ENCODE measurements around the gene HPS4. TPM values are rescaled to one million over a fixed set of nuclear protein-coding genes. Genes with fewer than 3 reads are reported as not detected.

Gene HPS4
- total RNA-seq, 2 experiments from 2014 or later, result 48.0 to 51.5 TPM

DNA sequence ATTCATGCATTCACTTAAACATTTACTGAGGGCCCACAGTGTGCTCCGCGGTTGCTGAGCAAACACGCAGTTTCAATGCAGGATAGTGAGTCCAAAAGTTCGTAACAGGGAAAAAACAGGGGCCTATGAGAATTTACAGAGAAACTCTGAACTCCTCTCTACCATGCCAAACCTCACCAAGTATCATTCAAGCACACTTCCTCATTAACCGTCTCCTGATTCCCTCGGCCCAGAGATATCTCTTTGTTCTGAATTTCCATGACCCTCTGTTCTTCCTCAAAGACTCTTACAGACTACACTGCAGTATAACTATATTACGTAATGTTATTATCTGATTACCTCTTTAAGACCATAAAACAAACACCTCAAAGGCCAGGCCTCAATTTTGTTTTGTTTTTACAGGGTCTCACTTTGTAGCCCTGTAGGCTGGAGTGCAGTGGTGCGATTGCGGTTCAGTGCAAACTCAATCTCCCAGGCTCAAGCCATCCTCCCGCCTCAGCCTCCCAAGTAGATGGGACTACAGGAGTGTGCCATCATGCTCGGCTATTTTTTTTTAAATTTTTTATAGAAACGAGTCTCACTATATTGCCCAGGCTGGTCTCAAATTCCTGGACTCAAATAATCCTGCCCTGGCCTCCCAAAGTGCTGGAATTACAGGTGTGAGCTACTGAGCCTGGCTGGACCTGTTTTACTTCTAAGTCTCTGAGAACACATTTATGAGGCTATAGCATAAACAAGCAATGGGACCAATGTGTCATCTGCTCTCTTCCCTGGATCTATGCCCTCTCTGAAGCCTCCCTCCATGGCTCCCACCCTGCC, 3.6 kb downstream of the HPS4 start:
- Mint-ChIP-seq H3K9me3 (no peaks in the 10 kb centered on the region), H3K4me3 (peak overlapping the region; percentile 70), H3K36me3 (ENCODE audit: low read depth) (peaks cover 32% of the 10 kb centered on the region), H3K4me1 (ENCODE audit: low read depth) (peaks cover 61% of the 10 kb centered on the region), H3K27ac (peak overlapping the region; percentile 15), H3K27me3 (ENCODE audit: low read depth) (no peaks in the 10 kb centered on the region)
- CTCF ChIA-PET, result interaction anchor here (0.6 to 2.3 kb wide), 9 partner anchors 9 to 1439 kb away, joined by 3 to 11 read pairs (median 4); partner anchors contain the start of gene PITPNB
- DNase-seq, result no peak
- intact Hi-C loops (cut with micrococcal nuclease), result loop anchor here (1.0 to 5.0 kb wide), 2 partner anchors 83 to 192 kb away; no protein-coding TSS in a partner anchor

DNA sequence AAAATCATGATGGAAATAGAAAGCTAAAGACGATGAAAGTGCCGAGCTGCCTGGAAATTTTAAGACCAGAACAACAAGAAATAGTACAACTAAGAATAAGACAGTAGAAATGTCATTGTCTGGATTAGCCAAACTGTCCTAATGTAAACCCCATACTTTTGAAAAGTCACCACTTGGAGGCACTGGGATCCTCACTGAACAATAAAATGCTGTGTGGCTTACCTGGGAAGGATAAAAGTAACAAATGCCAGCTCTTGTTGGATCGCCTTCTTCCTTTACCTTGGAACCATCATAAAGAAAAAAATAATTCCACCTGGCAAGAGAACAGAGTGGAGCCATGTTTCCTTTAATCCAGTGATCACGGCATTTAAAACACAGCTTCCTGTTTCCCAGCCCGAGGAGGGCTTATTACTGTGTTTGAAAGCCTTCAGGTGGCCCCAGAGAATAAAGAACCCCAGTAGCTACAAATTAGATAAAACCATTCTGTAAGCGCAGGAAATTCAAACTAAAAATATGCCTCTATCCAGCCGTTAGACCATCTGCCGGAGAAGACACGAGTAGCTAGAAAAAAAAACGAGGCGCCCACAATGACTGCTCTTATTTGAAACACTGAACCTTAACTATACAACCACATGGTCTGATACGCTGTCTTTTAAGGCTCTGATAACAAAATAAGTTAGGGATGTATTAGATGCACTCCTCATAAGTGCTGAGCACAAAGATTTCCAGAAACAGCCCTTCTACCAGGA, 4.4 kb downstream of the HPS4 start:
- peaks cover 59% of the 10 kb centered on the region for H3K4me1 Mint-ChIP-seq (ENCODE audit: low read depth)
- intact Hi-C loops (cut with micrococcal nuclease), result loop anchor here (1.0 kb wide), 1 partner anchor 193 kb away; no protein-coding TSS in a partner anchor
- no peaks in the 10 kb centered on the region for H3K9me3 Mint-ChIP-seq
- peaks cover 38% of the 10 kb centered on the region for H3K36me3 Mint-ChIP-seq (ENCODE audit: low read depth)
- CTCF ChIA-PET, result interaction anchor here (0.6 to 1.6 kb wide), 10 partner anchors 8 to 1440 kb away, joined by 3 to 11 read pairs (median 4); partner anchors contain the start of gene PITPNB
- no peak for DNase-seq
- H3K27ac Mint-ChIP-seq, result peak overlapping the region; percentile 15
- no peaks in the 10 kb centered on the region for H3K27me3 Mint-ChIP-seq (ENCODE audit: low read depth)
- H3K4me3 Mint-ChIP-seq, result peak overlapping the region; percentile 70

DNA sequence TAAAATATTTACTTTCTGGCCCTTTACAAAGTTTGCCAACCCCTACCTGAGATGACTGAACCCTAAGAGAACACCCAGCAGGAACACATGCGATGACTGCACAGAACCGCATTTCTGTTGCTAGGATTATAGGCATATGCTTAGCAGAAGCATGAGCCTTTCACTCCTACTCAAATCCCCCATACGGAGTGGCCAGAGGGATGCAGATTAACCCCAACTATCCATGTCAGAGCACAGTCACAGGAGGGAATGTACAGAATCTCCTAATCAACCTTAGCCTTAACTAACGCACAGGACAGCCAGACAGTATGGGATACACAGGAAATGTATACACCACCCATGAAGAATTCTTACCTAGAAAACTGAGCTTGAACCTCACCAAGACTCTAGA, 6.2 kb downstream of the HPS4 start:
- H3K4me3 Mint-ChIP-seq, result no peak overlapping the region
- H3K27ac Mint-ChIP-seq, result no peak overlapping the region
- no peaks in the 10 kb centered on the region for H3K27me3 Mint-ChIP-seq (ENCODE audit: low read depth)
- H3K36me3 Mint-ChIP-seq (ENCODE audit: low read depth), result peaks cover 49% of the 10 kb centered on the region
- H3K9me3 Mint-ChIP-seq, result no peaks in the 10 kb centered on the region
- intact Hi-C loops (cut with micrococcal nuclease), result no loop called here
- no peak for DNase-seq
- peaks cover 52% of the 10 kb centered on the region for H3K4me1 Mint-ChIP-seq (ENCODE audit: low read depth)
- CTCF ChIA-PET, result interaction anchor here (0.8 kb wide), 1 partner anchor 47 kb away, joined by 3 read pairs; no protein-coding TSS in a partner anchor

DNA sequence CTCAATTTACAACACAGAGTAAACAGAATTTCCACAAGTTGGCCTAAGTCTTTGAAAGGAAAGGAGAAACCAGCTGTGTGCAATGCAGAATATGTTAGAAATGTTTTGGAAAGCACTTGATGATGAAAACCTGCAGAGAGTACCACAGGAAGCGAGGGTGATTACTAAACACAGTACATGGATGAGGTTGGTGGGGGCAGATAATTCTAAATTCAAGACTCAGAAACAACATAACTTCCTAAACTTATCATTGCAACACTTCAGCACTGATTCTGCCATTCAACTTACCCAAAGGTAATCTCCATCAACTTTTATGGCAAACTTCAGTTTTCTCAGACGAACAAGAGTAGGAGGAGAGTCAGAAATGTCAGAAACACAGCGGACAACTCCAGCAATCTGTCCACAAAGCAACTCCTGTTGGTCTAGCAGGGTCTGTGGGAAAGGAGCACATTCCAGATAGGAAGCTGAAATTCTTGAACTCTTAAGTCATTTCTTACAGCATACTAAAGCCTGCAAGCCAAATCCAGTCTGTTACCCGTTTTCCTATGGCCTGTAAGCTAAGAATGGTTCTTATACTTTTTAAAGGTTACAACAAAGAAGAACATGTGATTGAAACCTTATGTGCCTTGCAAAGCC, 6.8 kb downstream of the HPS4 start:
- Mint-ChIP-seq H3K27me3 (ENCODE audit: low read depth) (no peaks in the 10 kb centered on the region), H3K36me3 (ENCODE audit: low read depth) (peaks cover 55% of the 10 kb centered on the region), H3K4me1 (ENCODE audit: low read depth) (peaks cover 47% of the 10 kb centered on the region), H3K9me3 (no peaks in the 10 kb centered on the region), H3K27ac (no peak overlapping the region), H3K4me3 (no peak overlapping the region)
- CTCF ChIA-PET, result no interaction called here
- DNase-seq, result no peak
- intact Hi-C loops (cut with micrococcal nuclease), result no loop called here

DNA sequence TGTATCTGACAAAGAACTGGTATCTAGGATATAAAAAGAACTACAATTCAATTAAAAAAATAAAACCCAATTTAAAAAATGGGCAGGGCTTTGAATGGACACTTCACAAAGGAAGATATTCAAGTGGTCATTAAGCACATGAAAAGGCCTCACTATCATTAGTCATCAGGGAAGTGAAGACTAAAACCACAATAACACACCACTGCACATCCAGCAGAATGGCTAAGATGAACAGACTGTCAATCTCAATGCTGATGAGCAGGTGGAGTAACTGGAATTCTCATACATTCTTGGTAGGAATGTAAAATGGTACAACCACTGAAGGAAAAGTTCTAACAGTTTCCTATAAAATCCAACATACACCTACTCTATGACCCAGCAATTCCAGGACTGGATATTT, 8.9 kb downstream of the HPS4 start:
- H3K27ac Mint-ChIP-seq, result no peak overlapping the region
- peaks cover 53% of the 10 kb centered on the region for H3K36me3 Mint-ChIP-seq (ENCODE audit: low read depth)
- CTCF ChIA-PET, result interaction anchor here (0.6 to 0.7 kb wide), 4 partner anchors 14 to 190 kb away, joined by 3 to 11 read pairs (median 3); no protein-coding TSS in a partner anchor
- intact Hi-C loops (cut with micrococcal nuclease), result no loop called here
- H3K27me3 Mint-ChIP-seq (ENCODE audit: low read depth), result no peaks in the 10 kb centered on the region
- peaks cover 28% of the 10 kb centered on the region for H3K4me1 Mint-ChIP-seq (ENCODE audit: low read depth)
- DNase-seq, result no peak
- H3K4me3 Mint-ChIP-seq, result no peak overlapping the region
- no peaks in the 10 kb centered on the region for H3K9me3 Mint-ChIP-seq

DNA sequence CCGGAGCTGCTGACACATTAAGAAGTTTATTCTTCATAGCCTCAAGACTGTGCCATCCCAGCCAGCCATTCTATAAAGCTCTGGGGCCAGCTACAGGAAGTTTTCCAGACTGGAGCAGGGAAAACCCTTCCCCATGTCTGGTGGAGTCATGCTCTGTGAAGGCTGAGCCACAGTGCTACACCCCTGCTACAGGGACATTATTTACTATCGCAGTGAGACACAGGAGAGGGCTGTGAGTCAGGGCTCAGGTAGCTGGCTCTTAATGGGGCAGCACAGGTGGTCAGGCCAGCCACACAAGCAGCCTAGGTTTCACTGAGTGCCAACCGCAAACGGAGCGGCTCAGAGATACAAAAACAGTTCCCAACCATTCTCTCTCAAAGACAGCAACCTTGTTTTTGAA, 12.1 kb downstream of the HPS4 start:
- peaks cover 4% of the 10 kb centered on the region for H3K4me1 Mint-ChIP-seq (ENCODE audit: low read depth)
- H3K9me3 Mint-ChIP-seq, result no peaks in the 10 kb centered on the region
- H3K36me3 Mint-ChIP-seq (ENCODE audit: low read depth), result peaks cover 47% of the 10 kb centered on the region
- CTCF ChIA-PET, result interaction anchor here (1.1 to 1.6 kb wide), 3 partner anchors 8 to 104 kb away, joined by 3 read pairs; no protein-coding TSS in a partner anchor
- intact Hi-C loops (cut with micrococcal nuclease), result no loop called here
- H3K27me3 Mint-ChIP-seq (ENCODE audit: low read depth), result no peaks in the 10 kb centered on the region
- DNase-seq, result no peak
- H3K4me3 Mint-ChIP-seq, result no peak overlapping the region
- no peak overlapping the region for H3K27ac Mint-ChIP-seq

DNA sequence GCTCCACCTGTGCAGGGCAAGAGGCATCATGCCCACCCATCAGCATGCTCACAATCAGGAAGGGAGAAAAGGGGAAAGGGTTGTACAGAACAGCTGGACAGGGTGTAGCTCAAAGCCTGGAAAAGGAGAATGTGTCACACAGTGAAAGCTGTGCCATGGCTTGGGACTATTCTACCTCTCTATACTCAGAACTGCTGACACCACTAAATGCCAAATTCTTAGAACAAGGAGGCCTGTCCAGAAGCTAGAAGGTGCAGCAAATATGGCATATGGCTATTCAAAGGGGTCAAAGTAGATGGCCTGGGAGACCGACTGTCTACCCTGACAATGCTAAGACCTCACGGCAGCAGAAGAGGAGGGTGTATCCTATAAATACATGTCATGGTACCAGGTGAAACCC, 12.8 kb downstream of the HPS4 start:
- CTCF ChIA-PET, result interaction anchor here (1.1 to 1.6 kb wide), 3 partner anchors 9 to 103 kb away, joined by 3 read pairs; no protein-coding TSS in a partner anchor
- Mint-ChIP-seq H3K27ac (peak overlapping the region; percentile 50), H3K9me3 (no peaks in the 10 kb centered on the region), H3K36me3 (ENCODE audit: low read depth) (peaks cover 45% of the 10 kb centered on the region), H3K27me3 (ENCODE audit: low read depth) (no peaks in the 10 kb centered on the region), H3K4me1 (ENCODE audit: low read depth) (peaks cover 3% of the 10 kb centered on the region), H3K4me3 (no peak overlapping the region)
- intact Hi-C loops (cut with micrococcal nuclease), result no loop called here
- no peak for DNase-seq

DNA sequence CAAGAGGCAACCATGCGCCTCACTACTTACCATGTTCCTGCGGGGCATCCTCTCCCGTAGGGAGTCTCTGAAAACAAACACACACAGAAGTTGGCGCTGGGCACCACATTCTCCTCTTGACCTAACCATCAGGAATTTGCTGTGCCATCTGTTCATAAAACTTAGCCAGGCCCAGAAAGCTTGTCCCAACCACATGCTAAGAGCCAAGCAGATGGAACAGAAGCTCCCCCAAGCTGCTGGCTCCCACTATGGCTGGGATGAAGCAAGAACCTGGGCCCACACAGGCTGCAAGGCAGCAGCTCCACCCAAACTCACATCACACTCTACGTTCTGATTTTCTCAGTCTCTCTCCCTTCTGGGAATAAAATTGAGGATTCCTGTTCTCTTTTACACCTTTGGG, 17.4 kb downstream of the HPS4 start:
- CTCF ChIA-PET, result no interaction called here
- H3K36me3 Mint-ChIP-seq (ENCODE audit: low read depth), result peaks cover 20% of the 10 kb centered on the region
- H3K4me3 Mint-ChIP-seq, result no peak overlapping the region

DNA sequence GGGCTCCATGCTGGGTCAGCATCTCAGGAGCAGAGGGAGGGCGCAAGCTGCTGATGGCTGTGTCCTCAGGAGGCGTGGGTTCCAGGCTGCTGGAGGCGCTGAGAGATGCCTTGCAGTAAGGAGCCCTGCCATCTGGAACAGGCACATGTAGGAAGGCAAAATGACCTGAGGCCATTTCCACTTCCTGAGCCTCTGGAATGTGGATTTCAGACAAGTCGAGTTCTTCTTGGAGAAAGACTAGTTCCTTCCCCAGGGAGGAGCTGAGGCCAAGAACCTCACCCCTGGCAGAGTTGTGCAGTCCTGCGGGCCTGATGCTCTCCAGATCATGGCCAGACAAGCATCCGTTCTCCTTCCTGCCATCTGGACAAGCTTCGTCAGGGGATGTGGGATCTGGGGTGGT, 19.3 kb downstream of the HPS4 start:
- CTCF ChIA-PET, result interaction anchor here (3.8 kb wide), 1 partner anchor 63 kb away, joined by 22 read pairs; no protein-coding TSS in a partner anchor
- no peak overlapping the region for H3K27ac Mint-ChIP-seq
- no peaks in the 10 kb centered on the region for H3K9me3 Mint-ChIP-seq
- H3K4me1 Mint-ChIP-seq (ENCODE audit: low read depth), result no peaks in the 10 kb centered on the region
- H3K4me3 Mint-ChIP-seq, result no peak overlapping the region
- H3K27me3 Mint-ChIP-seq (ENCODE audit: low read depth), result no peaks in the 10 kb centered on the region
- H3K36me3 Mint-ChIP-seq (ENCODE audit: low read depth), result peaks cover 18% of the 10 kb centered on the region
- intact Hi-C loops (cut with micrococcal nuclease), result loop anchor here (5.0 kb wide), 1 partner anchor 37 kb away; the partner anchor contains the start of gene ASPHD2
- no peak for DNase-seq

More for the DNA sequence above, 17.4 kb downstream of the HPS4 start:
- Mint-ChIP-seq H3K4me1 (ENCODE audit: low read depth) (no peaks in the 10 kb centered on the region), H3K27me3 (ENCODE audit: low read depth) (no peaks in the 10 kb centered on the region), H3K27ac (no peak overlapping the region), H3K9me3 (no peaks in the 10 kb centered on the region)
- no peak for DNase-seq
- intact Hi-C loops (cut with micrococcal nuclease), result no loop called here

DNA sequence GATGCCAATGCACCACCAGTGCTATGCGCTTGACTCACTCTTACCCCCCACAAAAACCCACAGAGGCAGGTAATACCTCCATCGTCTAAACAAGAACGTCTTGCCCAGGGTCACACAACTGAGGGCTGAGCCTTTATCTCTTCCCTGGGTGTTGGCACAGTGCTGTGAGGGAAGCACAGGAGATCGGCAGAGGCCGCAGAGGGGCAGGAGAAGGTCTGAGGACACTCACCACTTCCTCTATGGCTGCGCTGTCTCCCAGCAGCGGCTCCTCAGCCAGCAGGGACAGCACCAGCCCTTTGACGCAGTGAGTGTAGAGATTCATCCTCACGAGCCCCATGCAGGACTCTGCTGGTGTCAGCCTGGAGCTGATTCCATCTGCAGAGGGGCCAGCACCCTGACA, 19.9 kb downstream of the HPS4 start:
- H3K27me3 Mint-ChIP-seq (ENCODE audit: low read depth), result no peaks in the 10 kb centered on the region
- no peak overlapping the region for H3K27ac Mint-ChIP-seq
- H3K9me3 Mint-ChIP-seq, result no peaks in the 10 kb centered on the region
- CTCF ChIA-PET, result interaction anchor here (1.3 to 4.8 kb wide), 4 partner anchors 19 to 97 kb away, joined by 5 to 44 read pairs (median 22); no protein-coding TSS in a partner anchor
- no peaks in the 10 kb centered on the region for H3K4me1 Mint-ChIP-seq (ENCODE audit: low read depth)
- intact Hi-C loops (cut with micrococcal nuclease), result loop anchor here (5.0 kb wide), 1 partner anchor 36 kb away; the partner anchor contains the start of gene ASPHD2
- no peak overlapping the region for H3K4me3 Mint-ChIP-seq
- H3K36me3 Mint-ChIP-seq (ENCODE audit: low read depth), result peaks cover 13% of the 10 kb centered on the region
- DNase-seq, result no peak

DNA sequence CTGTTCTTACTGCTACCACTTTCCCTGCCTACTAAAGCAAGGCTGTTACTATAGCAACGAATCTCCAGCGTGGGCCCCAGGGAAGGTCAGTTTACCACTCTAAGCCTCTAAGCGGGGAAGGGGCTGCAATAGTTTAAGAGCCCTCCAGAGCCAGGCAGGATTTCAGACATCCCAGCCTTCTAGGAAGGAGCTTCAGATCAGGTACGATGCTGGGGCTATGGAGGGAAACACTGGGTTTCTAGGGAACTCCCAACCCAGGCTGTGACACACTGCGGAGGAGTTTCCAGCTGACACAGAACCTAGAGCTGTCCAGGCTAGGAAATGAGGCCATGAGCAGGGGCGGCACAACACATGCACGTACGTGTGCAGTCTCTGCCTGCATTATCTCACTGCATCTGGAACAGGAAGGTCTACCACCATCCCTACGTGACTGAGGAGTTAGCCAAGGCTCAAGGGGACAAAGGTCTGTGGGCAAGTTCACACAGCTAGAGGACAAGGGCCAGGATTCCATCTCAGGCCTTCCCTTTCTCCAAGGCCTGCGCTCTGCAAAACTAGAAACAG, 20.4 kb downstream of the HPS4 start:
- H3K36me3 Mint-ChIP-seq (ENCODE audit: low read depth), result peaks cover 11% of the 10 kb centered on the region
- DNase-seq, result no peak
- H3K4me3 Mint-ChIP-seq, result no peak overlapping the region
- intact Hi-C loops (cut with micrococcal nuclease), result loop anchor here (5.0 kb wide), 1 partner anchor 36 kb away; the partner anchor contains the start of gene ASPHD2
- H3K27me3 Mint-ChIP-seq (ENCODE audit: low read depth), result no peaks in the 10 kb centered on the region
- no peaks in the 10 kb centered on the region for H3K4me1 Mint-ChIP-seq (ENCODE audit: low read depth)
- CTCF ChIA-PET, result interaction anchor here (0.6 to 4.8 kb wide), 8 partner anchors 11 to 102 kb away, joined by 3 to 44 read pairs (median 12); no protein-coding TSS in a partner anchor
- H3K9me3 Mint-ChIP-seq, result no peaks in the 10 kb centered on the region
- H3K27ac Mint-ChIP-seq, result no peak overlapping the region
